Activated effector memory CD4-positive, alpha-beta T cell treated with Interleukin-2 at 50 U/mL for 16 hours (primary cell): ENCODE data around the gene TLR9.

Source experiments
- DNase-seq: peaks from one replicate; pipeline ENCODE4 v3.0.0-alpha.2; 2020

Gene TLR9

GRCh38 chr3:52246728-52247408 is 21.4 kb upstream of the TLR9 start:
- DNase-seq = peak; percentile 13

- DNase-seq = no peak
Observed at GRCh38 chr3:52246264-52246620, 20.8 kb upstream of the TLR9 start.

GRCh38 chr3:52245322-52246263 is 20.1 kb upstream of the TLR9 start, which contains the start of gene PPM1M:
PPM1M (plus strand) TSS chr3:52245759; CDS start chr3:52245825, 66 bp downstream.
- DNase-seq = peak; percentile 65

- DNase-seq = no peak
Observed at GRCh38 chr3:52243791-52244628, 18.6 kb upstream of the TLR9 start.

- DNase-seq = no peak
Observed at GRCh38 chr3:52242039-52242438, 16.6 kb upstream of the TLR9 start.

- DNase-seq = no peak
Observed at GRCh38 chr3:52240886-52241370, 15.5 kb upstream of the TLR9 start.

GRCh38 chr3:52240059-52240885 is 14.8 kb upstream of the TLR9 start:
- DNase-seq = peak; percentile 48

GRCh38 chr3:52238761-52239701 is 13.6 kb upstream of the TLR9 start, which contains the start of gene TWF2:
TWF2 (minus strand) TSS chr3:52239158; CDS start chr3:52239016, 142 bp downstream.
- peak; percentile 83 for DNase-seq

- DNase-seq = no peak
Observed at GRCh38 chr3:52238193-52238760, 12.8 kb upstream of the TLR9 start.

- no peak for DNase-seq
Observed at GRCh38 chr3:52237657-52238172, 12.3 kb upstream of the TLR9 start.

GRCh38 chr3:52237006-52237656 is 11.7 kb upstream of the TLR9 start:
- DNase-seq = no peak

GRCh38 chr3:52236424-52236886 is 11.0 kb upstream of the TLR9 start:
- DNase-seq = no peak

GRCh38 chr3:52234516-52235447 is 9.3 kb upstream of the TLR9 start:
- no peak for DNase-seq

- no peak for DNase-seq
Observed at GRCh38 chr3:52233968-52234367, 8.5 kb upstream of the TLR9 start.

- DNase-seq = no peak
Observed at GRCh38 chr3:52233108-52233591, 7.7 kb upstream of the TLR9 start.

- no peak for DNase-seq
Observed at GRCh38 chr3:52232279-52233107, 7.0 kb upstream of the TLR9 start.
